ENCODE results near the gene NIPBL. TPM values are rescaled to one million over a fixed set of nuclear protein-coding genes. Genes with fewer than 3 reads are reported as not detected.

Gene NIPBL
- total RNA-seq, 1 experiment from 2014 or later = 61.3 TPM

GRCh38 chr5:36855141-36855495, 21.5 kb upstream of the NIPBL start:
- no peak overlapping the region for H3K4ac ChIP-seq (ENCODE audit: low read depth, low read length)
- H3K18ac ChIP-seq (ENCODE audit: insufficient read length, low read depth, low read length) = no peak overlapping the region
- H2BK120ac ChIP-seq (ENCODE audit: low read depth, low read length, poor library complexity, severe bottlenecking) = no peak overlapping the region
- no peaks in the 10 kb centered on the region for H4K20me1 ChIP-seq (ENCODE audit: control insufficient read depth, insufficient read depth, insufficient read length)
- H2BK5ac ChIP-seq (ENCODE audit: insufficient read length, low read length) = no peak overlapping the region
- no peak overlapping the region for H3K14ac ChIP-seq (ENCODE audit: insufficient read depth, low read length)
- H3K27me3 ChIP-seq (ENCODE audit: insufficient read depth, low read length) = no peaks in the 10 kb centered on the region
- no peak overlapping the region for H4K8ac ChIP-seq (replicated peaks; ENCODE audit: insufficient read length, low read depth, low read length)
- H2BK12ac ChIP-seq (ENCODE audit: insufficient read length, low read depth, low read length) = no peak overlapping the region
- TF ChIP-seq CTCF (conservative IDR thresholded peaks at IDR 0.05) = no peak
- H3K9me3 ChIP-seq (ENCODE audit: control insufficient read depth, low read depth, low read length) = no peaks in the 10 kb centered on the region
- no peaks in the 10 kb centered on the region for H3K23me2 ChIP-seq (ENCODE audit: insufficient read length, low read depth, low read length, poor library complexity, severe bottlenecking)
- H3T11ph ChIP-seq (ENCODE audit: low read length) = no peak overlapping the region
- no peak overlapping the region for H2AFZ ChIP-seq (ENCODE audit: low read length)
- H3K27ac ChIP-seq (ENCODE audit: insufficient read length, low read depth, low read length) = no peak overlapping the region
- WGBS (ENCODE audit: extremely low coverage, insufficient read length, low lambda C conversion rate) = no CpG with 5 or more reads among the region's 10 CpGs
- H3K4me1 ChIP-seq (ENCODE audit: insufficient read depth, low read length) = no peaks in the 10 kb centered on the region
- Mint-ChIP-seq H3K4me1 (peaks cover 14 to 15% of the 10 kb centered on the region in 2 experiments), H3K27ac (no peak overlapping the region), H3K9me3 (peaks cover 0 to 2% of the 10 kb centered on the region in 2 experiments; a peak in 1 of 5 replicates), H3K4me3 (no peak overlapping the region), H3K27me3 (ENCODE audit: low read depth) (peaks cover 3% of the 10 kb centered on the region; the same call in 1 of the 2 replicates), H3K36me3 (ENCODE audit: insufficient read depth in 1 of 3, low read depth in 3 of 3) (no peaks in the 10 kb centered on the region)
- no peak overlapping the region for H3K4me2 ChIP-seq (ENCODE audit: insufficient read depth, insufficient read length, low read length)
- H2BK20ac ChIP-seq (ENCODE audit: low read depth, low read length, poor library complexity, severe bottlenecking) = no peak overlapping the region
- H3K23ac ChIP-seq (ENCODE audit: insufficient read length, low read depth, low read length) = no peak overlapping the region
- H3K56ac ChIP-seq (ENCODE audit: insufficient read length, low read depth, low read length) = no peak overlapping the region
- DNase-seq = no peak
- H3K79me1 ChIP-seq (ENCODE audit: insufficient read depth, low read depth, low read length, poor library complexity, severe bottlenecking) = no peaks in the 10 kb centered on the region
- no peaks in the 10 kb centered on the region for H3K79me2 ChIP-seq (ENCODE audit: insufficient read depth, low read length)
- H2BK15ac ChIP-seq (ENCODE audit: low read depth, low read length) = no peak overlapping the region
- H4K91ac ChIP-seq (ENCODE audit: insufficient read length, low read depth, low read length) = no peak overlapping the region
- H3K9ac ChIP-seq (ENCODE audit: extremely low read depth, insufficient read length, low read length) = no peak overlapping the region
- no peak overlapping the region for H2AK5ac ChIP-seq (ENCODE audit: insufficient read length, low read length)
- no peak overlapping the region for H4K5ac ChIP-seq (ENCODE audit: insufficient read length, low read depth, low read length)

All from H9 (cell line).